ENCODE results near the gene KRTAP10-1.
"Not testable (repeated sequence)": the region's sequence is repeated elsewhere in the genome, so short reads cannot be mapped to it uniquely, and the experiment has no call there.

The KRTAP10-1 gene

DNA sequence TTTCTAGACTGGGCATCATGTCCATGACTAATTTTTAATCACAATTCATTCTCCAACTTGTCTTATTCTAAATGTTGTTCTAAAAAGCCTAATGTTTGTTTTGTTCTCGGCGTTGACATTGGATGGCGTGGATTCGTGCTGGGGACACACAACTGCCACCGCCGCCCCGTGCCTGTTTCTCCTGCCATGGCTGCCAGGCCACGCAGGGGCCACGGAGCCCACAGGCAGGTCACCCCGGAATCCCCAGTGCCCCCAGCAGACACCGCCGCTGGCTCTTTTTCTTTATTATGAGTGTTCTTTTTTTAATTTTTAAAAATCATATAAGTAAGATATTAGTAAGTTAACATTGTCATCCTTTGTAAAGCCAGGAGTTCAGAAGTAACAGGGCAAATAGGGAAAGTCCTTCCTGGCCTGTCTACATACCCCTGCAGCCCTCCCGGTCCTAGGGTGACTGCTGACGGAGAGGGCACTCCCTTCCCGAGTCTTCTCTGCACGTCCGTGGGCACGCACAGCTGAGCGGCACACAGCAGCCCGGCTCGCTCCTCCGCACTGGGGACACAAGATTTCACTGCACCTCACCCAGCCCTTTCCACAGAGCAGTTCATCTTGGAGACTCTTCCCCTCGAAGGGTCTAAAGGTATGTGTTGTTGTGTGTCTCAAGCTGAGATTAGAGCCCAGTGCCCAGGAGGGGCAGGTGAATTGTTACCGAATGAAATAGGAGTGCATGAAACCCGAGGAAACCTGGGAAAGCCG is 32.1 kb downstream of the KRTAP10-1 start:
- no peak for DNase-seq (ENCODE audit: extremely low read depth in 1 of 2, low read depth in 1 of 2)

DNA sequence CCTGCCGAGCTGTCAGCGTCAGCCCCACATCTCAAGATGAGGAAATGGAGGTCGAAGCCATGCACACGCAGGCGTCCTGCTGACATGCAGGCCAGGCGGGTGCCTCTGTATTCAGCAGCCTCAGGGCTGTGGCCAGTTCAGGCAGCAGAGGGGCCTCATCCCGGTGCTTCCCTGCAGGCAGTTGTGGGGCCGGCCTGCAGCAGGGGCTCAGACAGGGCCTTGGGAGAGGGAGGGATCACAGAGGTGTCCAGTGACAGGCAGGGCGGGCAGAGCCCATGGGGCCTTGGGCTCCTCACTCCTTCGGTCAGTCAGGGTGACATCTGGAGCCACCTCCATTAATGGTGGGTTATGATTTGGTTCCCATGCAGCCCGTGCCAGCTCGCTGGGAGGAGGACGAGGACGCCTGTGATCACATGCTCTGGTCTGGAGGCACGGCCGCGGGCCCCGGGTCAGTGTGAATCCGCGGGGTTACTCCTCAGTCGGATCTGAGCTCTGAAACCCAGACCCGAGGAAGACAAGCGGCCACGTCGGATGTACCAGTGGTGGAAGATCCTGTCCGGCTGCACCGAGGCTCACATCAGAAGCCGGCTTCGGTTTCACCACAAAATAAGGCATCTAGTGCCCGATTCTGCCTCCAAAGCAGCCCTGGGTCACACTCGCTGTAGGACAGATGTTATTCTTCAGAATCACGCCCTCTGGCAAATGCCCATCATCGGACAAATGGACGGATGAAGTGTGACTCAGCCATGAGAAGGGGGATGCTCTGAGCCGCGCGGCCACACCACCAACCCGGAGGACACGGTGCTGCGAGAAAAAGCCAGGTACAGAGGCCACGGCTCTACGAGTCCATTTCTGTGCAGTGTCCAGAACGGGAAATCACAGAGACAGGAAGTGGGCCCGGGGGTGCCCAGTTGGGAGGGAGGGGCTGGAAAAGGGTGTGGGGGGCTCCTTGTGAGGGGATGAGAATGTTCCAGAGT is 33.4 kb downstream of the KRTAP10-1 start:
- no peak for DNase-seq (ENCODE audit: extremely low read depth in 1 of 2, low read depth in 1 of 2)

DNA sequence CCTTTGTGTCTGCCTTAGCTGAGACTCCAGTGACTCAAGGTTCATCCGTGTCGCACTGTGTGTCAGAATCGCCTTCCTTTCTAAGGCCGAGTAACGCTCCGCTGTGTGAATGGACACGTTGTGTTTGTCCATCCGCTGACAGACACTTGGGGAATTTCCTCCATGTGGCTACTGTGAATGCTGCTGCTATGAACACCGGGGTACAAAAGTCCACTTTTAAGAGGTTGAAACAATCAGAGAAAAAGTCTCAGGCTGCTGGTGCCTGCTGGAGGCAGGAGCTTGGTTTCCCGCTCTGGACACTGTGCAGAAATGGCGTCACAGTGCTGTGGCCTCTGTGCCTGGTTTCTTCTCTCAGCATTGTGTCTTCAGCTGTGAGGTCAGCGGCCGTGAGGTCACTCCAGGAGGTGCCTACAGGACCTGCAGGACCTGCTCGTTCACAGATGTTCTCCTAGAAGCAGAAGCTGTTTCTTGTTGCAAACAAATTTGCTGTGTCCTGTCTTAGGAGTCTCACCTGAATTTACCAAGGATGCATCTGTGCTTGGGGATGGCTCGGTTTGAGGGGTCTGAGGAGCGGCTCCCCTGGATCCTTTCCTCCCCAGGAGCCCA is 34.2 kb downstream of the KRTAP10-1 start:
- no peak for DNase-seq (ENCODE audit: extremely low read depth in 1 of 2, low read depth in 1 of 2)

DNA sequence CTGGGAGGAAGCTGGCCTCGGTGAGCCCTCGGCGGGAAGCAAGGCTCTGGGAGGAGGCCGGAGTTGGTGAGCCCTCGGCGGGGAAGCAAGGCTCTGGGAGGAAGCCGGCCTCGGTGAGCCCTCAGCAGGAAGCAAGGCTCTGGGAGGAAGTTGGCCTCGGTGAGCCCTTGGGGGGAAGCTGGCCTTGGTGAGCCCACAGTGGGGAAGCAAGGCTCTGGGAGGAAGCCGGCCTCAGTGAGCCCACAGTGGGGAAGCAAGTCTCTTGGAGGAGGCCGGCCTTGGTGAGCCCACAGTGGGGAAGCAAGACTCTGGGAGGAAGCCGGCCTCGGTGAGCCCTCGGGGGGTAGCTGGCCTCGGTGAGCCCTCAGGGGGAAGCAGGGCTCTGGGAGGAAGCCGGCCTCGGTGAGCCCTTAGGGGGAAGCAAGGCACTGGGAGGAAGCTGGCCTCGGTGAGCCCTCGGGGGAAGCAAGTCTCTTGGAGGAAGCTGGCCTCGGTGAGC is 36.0 kb downstream of the KRTAP10-1 start:
- DNase-seq (ENCODE audit: extremely low read depth in 1 of 2, low read depth in 1 of 2) = no peak

DNA sequence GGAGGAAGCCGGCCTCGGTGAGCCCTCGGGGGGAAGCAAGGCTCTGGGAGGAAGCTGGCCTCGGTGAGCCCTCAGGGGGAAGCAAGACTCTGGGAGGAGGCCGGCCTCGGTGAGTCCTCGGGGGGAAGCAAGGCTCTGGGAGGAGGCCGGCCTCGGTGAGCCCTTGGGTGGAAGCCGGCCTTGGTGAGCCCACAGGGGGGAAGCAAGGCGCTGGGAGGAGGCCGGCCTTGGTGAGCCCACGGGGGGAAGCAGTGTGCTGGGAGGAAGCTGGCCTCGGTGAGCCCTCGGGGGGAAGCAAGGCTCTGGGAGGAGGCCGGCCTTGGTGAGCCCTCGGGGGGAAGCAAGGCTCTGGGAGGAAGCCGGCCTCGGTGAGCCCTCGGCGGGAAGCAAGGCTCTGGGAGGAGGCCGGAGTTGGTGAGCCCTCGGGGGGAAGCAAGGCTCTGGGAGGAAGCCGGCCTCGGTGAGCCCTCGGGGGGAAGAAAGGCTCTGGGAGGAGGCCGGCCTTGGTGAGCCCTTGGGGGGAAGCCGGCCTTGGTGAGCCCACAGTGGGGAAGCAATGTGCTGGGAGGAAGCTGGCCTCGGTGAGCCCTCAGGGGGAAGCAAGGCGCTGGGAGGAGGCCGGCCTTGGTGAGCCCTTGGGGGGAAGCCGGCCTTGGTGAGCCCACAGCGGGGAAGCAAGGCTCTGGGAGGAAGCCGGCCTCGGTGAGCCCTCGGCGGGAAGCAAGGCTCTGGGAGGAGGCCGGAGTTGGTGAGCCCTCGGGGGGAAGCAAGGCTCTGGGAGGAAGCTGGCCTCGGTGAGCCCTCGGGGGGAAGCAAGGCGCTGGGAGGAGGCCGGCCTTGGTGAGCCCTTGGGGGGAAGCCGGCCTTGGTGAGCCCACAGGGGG is 36.7 kb downstream of the KRTAP10-1 start:
- not testable (repeated sequence) for DNase-seq (ENCODE audit: extremely low read depth in 1 of 2, low read depth in 1 of 2)

DNA sequence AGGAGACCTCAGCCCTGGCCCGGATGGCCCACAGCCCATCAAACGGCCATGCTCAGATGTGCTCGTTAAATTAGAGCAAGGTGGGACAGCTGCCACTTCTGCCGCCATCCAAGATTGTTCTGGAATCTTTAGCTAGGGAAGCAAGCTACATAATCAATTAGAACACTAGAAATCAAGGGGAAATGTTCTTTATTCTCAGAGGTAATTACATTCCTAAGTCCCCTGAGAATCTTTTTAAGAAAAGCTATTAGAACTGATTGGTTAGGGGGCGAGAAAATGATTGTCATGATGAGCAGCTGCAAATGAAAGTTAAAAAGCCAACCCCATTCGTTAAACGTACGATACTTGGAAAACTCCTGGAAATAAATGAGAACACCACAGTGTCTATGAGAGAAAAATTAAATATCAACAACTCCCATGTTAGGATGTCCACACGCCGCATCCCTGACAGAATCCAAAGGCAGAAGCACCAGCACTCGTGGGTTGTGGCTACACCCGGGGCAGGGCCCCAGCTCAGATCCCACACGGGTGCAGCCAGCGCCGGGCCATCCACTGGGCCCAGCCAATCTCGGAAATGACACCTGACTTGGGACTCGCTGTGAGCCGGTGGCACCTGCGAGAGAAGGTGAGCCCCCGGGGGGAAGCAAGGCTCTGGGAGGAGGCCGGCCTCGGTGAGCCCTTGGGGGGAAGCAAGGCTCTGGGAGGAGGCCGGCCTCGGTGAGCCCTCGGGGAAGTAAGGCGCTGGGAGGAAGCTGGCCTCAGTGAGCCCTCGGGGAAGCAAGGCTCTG is 37.6 kb downstream of the KRTAP10-1 start:
- DNase-seq (ENCODE audit: extremely low read depth in 1 of 2, low read depth in 1 of 2) = no peak

DNA sequence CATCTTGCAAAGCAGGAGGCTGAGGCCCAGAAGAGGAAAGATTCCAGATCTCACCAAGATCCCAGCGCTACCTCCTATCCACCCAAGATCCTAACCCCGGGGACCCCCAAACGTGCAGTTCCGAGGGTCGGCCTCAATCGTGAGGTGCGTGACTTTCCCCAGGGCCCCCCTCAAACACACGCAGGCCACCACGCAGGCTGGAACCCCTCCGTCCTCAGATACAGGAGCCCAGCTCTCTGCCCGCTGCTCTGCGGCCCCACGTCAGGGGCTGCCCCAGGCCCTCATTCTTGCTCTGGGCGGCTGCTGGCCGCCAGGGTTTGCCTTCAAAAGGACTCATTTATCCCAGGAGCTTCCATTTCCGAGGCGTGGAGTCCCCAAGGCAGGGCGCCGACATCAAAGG is 39.9 kb downstream of the KRTAP10-1 start:
- no peak for DNase-seq (ENCODE audit: extremely low read depth in 1 of 2, low read depth in 1 of 2)

DNA sequence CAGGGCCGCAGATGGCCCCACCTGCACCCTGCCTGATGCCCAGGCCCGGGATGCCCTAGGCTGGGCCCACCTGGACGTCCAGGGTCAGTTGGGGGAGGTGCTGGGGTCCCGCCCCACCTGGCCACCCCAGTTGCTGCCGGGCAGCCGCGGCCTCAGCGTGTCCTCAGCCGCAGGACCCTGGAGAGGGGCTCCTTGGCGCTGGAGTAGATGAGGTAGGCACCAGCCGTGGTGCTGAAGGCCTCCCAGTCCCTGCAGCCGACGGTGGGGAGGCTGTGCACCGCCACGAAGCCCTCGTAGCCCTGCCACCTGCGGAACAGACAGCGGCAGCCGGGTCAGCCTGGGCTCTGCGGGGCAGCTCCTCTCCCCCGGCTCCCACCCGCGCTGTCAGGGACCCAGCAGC is 40.4 kb downstream of the KRTAP10-1 start:
- DNase-seq (ENCODE audit: extremely low read depth in 1 of 2, low read depth in 1 of 2) = no peak

DNA sequence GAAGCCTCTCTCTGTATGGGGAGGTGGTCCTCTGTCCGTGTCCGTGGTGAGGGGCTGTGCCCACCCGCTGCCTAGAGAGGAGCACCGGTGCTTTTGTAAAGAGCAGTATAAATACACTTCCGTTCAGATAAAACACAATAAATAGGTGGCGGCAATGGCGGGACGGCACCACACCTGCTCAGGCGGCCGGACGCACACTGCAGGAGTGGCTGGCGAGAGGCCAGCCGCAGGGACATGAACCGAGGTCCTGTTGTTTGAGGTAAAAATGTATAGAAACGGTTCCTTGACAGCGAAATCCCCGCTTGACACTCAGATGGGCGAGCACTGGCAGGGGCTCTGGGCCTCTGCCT is 40.8 kb downstream of the KRTAP10-1 start:
- DNase-seq (ENCODE audit: extremely low read depth in 1 of 2, low read depth in 1 of 2) = no peak

DNA sequence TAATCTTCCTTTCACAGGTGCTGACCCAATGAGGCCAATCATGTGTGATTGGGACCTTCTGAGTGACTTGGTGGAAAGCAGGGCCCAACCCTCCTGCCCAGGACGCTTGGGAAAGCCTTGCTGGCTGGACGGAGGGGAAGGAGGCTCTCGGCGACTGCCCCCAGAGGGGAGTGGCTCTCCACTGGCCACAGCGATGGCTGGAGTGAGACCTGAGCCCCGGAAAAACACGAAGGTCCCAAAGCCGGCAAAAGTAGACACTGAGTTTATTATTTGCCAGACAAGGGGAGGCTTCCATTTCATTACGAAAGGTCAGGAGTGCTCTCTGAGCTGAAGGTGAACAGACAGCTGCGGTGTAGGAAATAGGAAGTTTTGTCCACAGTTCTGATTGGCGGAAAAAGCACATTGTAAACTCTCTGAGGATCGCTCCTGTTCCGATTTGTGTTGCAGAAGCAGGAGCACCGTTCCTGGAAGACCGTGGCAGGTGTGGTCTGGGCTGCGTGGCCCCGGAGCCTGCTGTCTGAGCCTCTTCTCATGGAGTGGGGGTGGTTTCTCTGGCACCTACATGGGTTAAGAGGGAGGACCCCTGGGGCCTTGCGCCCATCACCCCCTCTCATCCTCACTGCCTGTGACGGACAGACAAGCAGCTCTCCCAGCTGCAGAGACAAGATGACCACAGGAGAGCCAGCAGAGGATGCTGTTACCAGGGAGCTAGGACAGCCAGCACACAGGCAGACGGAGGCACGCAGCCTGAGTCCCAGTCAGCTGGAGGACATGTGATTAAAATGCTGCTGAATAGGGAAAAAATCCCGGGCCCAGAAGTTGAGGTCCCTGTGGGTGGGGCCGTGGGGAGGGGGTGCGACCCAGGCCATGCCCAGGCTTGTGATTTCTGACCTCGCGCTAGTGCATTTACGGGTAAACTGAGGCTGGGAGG is 41.5 kb downstream of the KRTAP10-1 start:
- DNase-seq (ENCODE audit: extremely low read depth in 1 of 2, low read depth in 1 of 2) = no peak

DNA sequence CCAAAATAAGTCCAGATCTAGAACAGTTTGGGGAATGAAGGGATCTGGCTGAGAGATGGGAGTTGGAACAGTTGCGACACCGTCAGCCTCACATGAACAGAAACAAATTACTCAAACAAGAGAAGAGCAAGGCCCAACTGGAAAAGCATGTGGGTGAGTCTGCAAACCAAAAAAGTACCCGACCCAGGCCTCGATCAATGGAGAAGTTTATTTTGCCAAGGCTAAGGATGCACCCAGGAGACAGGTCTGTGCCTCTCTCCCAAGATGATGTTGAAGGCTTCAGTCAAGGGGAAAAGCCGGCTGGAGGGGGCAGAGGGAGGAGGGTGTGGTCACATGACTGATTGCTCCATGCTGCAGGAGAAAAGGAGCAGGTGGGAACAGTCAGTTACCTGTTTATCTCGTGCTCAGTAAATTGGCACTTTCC is 42.3 kb downstream of the KRTAP10-1 start:
- DNase-seq (ENCODE audit: extremely low read depth in 1 of 2, low read depth in 1 of 2) = no peak

DNA sequence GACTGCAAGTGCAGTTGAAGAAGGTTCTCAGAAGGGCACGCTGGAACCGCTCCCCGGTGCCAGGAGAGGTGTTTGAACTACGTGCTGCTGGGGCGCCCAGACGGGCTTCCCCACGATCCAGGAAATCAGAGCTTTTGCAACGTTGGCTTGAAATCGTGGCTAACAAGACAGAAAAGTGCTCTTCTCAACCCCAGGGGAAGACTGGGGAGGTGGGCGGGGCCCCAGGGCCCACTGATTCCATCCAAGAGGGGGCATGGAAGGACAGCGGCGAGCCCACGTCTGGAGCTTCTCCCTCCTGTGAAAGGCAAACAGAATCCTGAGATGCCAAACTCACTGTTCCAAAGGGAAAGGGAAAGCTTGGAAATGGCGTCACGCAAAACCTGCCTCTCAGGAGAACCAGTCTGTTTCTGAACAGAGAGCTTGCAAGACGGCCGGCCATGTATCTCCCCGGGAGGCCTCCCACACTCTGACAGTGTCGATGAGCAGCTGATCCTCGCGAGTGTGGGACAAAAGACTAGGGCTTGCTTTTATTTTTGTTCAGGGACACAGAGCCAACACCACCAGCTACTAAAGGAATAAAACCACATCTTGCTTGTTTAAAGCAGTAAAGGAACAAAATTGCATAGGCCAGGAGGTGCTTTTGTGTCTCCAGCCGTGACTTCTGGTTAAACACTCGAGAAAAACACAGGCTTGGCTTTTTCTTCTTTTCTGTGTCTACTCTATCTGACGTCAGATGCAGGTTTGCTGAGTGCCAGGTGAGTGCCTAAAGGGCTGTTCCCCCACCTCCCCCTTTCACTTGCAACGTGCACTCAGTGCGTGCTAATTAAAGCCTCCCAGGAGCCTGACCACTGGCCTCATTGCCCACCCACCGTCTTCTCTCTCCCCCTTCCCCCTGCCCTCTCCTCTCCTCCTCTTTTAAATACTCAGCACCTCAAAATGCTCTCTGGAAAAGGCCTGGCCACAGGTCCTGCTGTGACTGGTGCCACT is 43.1 kb downstream of the KRTAP10-1 start:
- DNase-seq (ENCODE audit: extremely low read depth in 1 of 2, low read depth in 1 of 2) = no peak

DNA sequence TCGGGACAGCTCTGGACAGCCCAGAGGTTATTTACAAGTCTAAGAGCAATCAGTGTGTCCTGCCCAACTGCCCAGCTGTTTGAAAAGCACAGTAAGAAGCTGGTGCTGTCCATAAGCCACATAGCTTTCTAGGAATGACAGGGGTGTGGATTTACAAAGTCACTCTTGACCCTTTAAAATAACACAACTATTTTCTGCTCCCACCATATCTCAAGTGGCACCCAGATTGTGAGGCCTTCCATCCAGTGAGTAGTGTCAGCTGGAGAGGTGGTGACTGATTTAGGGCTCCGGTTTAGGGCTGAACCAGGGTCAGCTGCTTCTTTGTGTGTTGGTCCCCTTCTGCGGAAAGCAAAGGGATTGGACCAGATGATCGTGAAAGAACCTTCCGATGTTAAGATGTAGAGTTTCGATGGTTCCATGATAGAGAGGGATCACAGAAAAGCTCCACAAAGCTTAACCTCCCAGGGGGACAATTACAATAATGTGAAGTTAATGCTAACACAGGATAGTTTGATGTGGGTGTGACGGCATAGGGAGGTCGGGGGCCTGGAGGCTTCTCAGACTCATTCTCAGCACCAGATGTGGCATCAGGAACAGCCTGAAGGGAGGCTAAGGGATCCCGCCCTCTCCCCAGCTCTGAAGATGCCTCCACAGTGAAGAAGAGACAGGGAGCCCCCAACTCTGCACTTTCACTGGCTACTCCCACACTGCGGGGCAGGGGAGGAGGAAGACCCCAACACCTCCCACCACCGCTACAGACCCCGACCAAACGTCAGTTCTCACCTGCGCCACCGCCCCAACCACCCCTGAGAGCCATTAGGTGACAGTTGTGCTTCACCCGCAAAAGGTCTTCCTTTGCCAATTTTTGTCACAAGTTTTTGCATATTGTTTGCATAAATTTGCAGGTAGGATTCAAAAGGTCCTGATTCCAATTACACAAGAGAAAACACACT is 44.1 kb downstream of the KRTAP10-1 start:
- no peak for DNase-seq (ENCODE audit: extremely low read depth in 1 of 2, low read depth in 1 of 2)

DNA sequence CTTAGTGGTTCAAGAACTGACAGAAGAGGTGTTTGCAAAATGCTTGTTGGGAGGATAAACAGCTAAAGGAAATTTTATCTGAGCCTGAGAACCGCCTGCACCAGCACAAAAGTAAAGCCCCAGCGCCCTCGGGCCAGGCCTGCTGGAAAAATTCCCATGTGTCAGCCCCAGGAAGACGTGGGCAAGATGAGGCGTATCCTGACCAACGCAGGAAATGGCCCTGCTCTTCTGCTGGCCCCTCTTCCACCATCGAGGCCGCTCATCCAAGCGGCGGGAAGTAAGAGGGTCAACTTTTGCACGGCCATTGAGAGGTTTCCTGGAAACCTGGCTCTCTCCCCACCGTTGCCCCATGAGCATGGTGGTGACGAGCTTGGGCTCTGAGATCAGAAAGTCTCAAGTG is 45.0 kb downstream of the KRTAP10-1 start:
- no peak for DNase-seq (ENCODE audit: extremely low read depth in 1 of 2, low read depth in 1 of 2)

DNA sequence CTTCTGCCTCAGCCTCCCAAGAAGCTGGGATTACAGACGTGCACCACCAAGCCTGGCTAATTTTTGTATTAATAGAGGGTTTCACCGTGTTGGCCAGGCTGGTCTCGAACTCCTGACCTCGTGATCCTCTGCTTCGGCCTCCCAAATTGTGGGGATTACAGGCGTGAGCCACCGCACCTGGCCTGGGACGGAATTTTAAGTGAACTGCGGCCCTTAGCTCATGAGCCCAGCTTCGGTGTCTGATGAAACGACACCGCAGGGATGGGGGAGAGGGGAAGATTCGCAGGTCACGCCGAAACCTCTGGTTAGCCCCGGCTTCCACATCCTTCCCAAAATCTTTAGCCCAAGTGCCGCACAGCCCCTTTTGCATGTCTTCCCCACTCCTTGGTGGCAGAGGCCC is 45.6 kb downstream of the KRTAP10-1 start:
- no peak for DNase-seq (ENCODE audit: extremely low read depth in 1 of 2, low read depth in 1 of 2)
